Measurements from ENCODE around the gene FAAP20. TPM values are rescaled to one million over a fixed set of nuclear protein-coding genes. Genes with fewer than 3 reads are reported as not detected.

Gene FAAP20
- total RNA-seq, 1 experiment from 2014 or later, result 133 TPM

DNA sequence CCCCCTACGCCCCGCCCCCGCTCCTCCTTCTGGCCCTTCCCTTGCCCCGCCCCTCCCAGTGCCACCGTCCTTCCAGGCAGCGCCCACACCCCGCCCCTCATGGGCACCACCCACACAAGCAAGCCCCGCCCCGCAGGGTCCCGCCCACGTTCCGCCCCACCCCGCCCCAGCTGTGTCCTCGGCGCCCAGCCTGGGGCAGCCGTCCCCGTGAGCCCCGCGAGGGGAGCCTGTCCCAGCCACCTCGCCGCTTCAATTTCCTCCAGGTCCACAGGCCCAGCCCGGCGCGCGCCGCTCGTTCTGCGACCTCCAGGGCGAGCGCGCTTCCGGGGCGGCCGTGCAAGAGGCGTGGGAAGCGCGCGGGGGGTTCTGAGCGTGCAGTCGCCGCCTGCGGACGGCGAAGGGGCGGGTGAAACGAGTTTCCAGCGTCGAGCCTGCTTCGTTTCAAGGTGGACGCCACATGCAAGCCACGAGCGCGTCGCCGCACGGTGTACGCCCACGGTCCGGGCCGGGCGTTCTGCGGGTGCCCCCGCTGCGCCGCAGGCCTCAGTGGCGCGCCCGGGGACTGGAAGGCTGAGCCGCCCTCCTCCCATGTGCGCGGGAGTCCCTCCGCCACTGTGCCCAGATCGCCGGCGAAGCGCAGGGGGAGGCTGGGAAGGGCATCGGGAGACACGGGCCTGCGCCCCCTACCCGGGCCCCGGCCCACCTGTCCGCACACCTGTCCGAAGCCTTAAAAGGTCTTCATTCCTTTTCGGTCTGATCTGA, 10.8 kb upstream of the FAAP20 start:
- ChIA-PET CTCF (interaction anchor here (0.6 to 4.5 kb wide), 16 partner anchors 10 to 1114 kb away, joined by 3 to 46 read pairs (median 4); partner anchors contain the start of gene FAAP20), POLR2A (interaction anchor here (0.6 to 1.8 kb wide), 8 partner anchors 10 to 101 kb away, joined by 3 to 6 read pairs (median 4); partner anchors contain the start of genes FAAP20 and SKI)
- Mint-ChIP-seq H3K4me3 (peak overlapping the region; percentile 55), H3K27ac (no peak overlapping the region), H3K36me3 (no peaks in the 10 kb centered on the region), H3K9me3 (no peaks in the 10 kb centered on the region), H3K27me3 (ENCODE audit: low read depth) (peaks cover 15% of the 10 kb centered on the region), H3K4me1 (peaks cover 16% of the 10 kb centered on the region)
- DNase-seq (ENCODE audit: low spot score) (peak; percentile 97), ATAC-seq (peak; percentile 82)
- no peak for TF ChIP-seq ZSCAN18 (CRISPR knock-in tag; IDR thresholded peaks at IDR 0.05)
- TF ChIP-seq ZNF671 (CRISPR knock-in tag; IDR thresholded peaks at IDR 0.05), result no peak
- peak; percentile 92; the same call in 1 of the 2 replicates for TF ChIP-seq ELF4 (CRISPR knock-in tag; IDR thresholded peaks at IDR 0.05; ENCODE audit: low read depth)
- peak; percentile 81; the same call in 1 of the 2 replicates for TF ChIP-seq ZNF232 (CRISPR knock-in tag; IDR thresholded peaks at IDR 0.05)
- peak; percentile 84 for TF ChIP-seq ATF1 (CRISPR knock-in tag; IDR thresholded peaks at IDR 0.05)
- TF ChIP-seq MYBL2 (CRISPR knock-in tag; IDR thresholded peaks at IDR 0.05), result peak; percentile 76; the same call in 1 of the 2 replicates
- 0 out of 2 replicates have a peak, but pooled peaks have one; percentile 44 for TF ChIP-seq JUN (CRISPR knock-in tag; IDR thresholded peaks at IDR 0.05)
- no peak for TF ChIP-seq STAT6 (CRISPR knock-in tag; conservative IDR thresholded peaks at IDR 0.05; ENCODE audit: low read depth)
- TF ChIP-seq, protein P1, sequence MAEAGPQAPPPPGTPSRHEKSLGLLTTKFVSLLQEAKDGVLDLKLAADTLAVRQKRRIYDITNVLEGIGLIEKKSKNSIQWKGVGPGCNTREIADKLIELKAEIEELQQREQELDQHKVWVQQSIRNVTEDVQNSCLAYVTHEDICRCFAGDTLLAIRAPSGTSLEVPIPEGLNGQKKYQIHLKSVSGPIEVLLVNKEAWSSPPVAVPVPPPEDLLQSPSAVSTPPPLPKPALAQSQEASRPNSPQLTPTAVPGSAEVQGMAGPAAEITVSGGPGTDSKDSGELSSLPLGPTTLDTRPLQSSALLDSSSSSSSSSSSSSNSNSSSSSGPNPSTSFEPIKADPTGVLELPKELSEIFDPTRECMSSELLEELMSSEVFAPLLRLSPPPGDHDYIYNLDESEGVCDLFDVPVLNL (CRISPR knock-in tag; IDR thresholded peaks at IDR 0.05; ENCODE audit: borderline replicate concordance, low read depth), result no peak; the same call in 1 of the 2 replicates
- TF ChIP-seq SP1 (CRISPR knock-in tag; conservative IDR thresholded peaks at IDR 0.05), result peak; percentile 72
- TF ChIP-seq, protein P2, sequence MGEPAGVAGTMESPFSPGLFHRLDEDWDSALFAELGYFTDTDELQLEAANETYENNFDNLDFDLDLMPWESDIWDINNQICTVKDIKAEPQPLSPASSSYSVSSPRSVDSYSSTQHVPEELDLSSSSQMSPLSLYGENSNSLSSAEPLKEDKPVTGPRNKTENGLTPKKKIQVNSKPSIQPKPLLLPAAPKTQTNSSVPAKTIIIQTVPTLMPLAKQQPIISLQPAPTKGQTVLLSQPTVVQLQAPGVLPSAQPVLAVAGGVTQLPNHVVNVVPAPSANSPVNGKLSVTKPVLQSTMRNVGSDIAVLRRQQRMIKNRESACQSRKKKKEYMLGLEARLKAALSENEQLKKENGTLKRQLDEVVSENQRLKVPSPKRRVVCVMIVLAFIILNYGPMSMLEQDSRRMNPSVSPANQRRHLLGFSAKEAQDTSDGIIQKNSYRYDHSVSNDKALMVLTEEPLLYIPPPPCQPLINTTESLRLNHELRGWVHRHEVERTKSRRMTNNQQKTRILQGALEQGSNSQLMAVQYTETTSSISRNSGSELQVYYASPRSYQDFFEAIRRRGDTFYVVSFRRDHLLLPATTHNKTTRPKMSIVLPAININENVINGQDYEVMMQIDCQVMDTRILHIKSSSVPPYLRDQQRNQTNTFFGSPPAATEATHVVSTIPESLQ (CRISPR knock-in tag; IDR thresholded peaks at IDR 0.05), result no peak
- no peak for TF ChIP-seq ZNF416 (CRISPR knock-in tag; IDR thresholded peaks at IDR 0.05)
- TF ChIP-seq RELA (CRISPR knock-in tag; IDR thresholded peaks at IDR 0.05; ENCODE audit: borderline replicate concordance), result peak; percentile 82; the same call in 1 of the 2 replicates
- TF ChIP-seq CBFB (CRISPR knock-in tag; IDR thresholded peaks at IDR 0.05; ENCODE audit: low read depth), result no peak
- TF ChIP-seq, protein P3, sequence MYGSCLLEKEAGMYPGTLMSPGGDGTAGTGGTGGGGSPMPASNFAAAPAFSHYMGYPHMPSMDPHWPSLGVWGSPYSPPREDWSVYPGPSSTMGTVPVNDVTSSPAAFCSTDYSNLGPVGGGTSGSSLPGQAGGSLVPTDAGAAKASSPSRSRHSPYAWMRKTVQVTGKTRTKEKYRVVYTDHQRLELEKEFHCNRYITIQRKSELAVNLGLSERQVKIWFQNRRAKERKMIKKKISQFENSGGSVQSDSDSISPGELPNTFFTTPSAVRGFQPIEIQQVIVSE (CRISPR knock-in tag; IDR thresholded peaks at IDR 0.05; ENCODE audit: borderline replicate concordance), result no peak
- peak; percentile 22; the same call in 1 of the 2 replicates for TF ChIP-seq SMAD3 (CRISPR knock-in tag; IDR thresholded peaks at IDR 0.05; ENCODE audit: borderline replicate concordance)
- TF ChIP-seq TP53 (CRISPR knock-in tag; IDR thresholded peaks at IDR 0.05), result no peak
- no peak for TF ChIP-seq HMGA2 (CRISPR knock-in tag; IDR thresholded peaks at IDR 0.05)
- TF ChIP-seq IRF2 (CRISPR knock-in tag; IDR thresholded peaks at IDR 0.05; ENCODE audit: borderline replicate concordance, low read depth), result no peak
- peak; percentile 69; the same call in 1 of the 2 replicates for TF ChIP-seq ZNF317 (CRISPR knock-in tag; IDR thresholded peaks at IDR 0.05; ENCODE audit: borderline replicate concordance, low read depth)
- TF ChIP-seq EMX1 (CRISPR knock-in tag; IDR thresholded peaks at IDR 0.05), result no peak
- no peak for TF ChIP-seq PRRX2 (CRISPR knock-in tag; IDR thresholded peaks at IDR 0.05)
- TF ChIP-seq, protein P4, sequence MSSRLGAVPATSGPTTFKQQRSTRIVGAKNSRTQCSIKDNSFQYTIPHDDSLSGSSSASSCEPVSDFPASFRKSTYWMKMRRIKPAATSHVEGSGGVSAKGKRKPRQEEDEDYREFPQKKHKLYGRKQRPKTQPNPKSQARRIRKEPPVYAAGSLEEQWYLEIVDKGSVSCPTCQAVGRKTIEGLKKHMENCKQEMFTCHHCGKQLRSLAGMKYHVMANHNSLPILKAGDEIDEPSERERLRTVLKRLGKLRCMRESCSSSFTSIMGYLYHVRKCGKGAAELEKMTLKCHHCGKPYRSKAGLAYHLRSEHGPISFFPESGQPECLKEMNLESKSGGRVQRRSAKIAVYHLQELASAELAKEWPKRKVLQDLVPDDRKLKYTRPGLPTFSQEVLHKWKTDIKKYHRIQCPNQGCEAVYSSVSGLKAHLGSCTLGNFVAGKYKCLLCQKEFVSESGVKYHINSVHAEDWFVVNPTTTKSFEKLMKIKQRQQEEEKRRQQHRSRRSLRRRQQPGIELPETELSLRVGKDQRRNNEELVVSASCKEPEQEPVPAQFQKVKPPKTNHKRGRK (CRISPR knock-in tag; IDR thresholded peaks at IDR 0.05; ENCODE audit: borderline replicate concordance), result no peak
- TF ChIP-seq ZBTB21 (CRISPR knock-in tag; IDR thresholded peaks at IDR 0.05; ENCODE audit: borderline replicate concordance), result no peak
- no peak; the same call in 1 of the 2 replicates for TF ChIP-seq ZNF263 (CRISPR knock-in tag; IDR thresholded peaks at IDR 0.05; ENCODE audit: low read depth)
- peak; percentile 54; the same call in 1 of the 2 replicates for TF ChIP-seq CREB1 (CRISPR knock-in tag; IDR thresholded peaks at IDR 0.05)

Data from WTC11 (cell line).